Activated CD4-positive, CD25-positive, alpha-beta regulatory T cell treated with anti-CD3 and anti-CD28 coated beads, Interleukin-2, amount 50 U/mL, for 16 hours (primary cell): Measurements from ENCODE around the gene POLR2E.
A peak's percentile ranks its signal among the peaks of the same experiment; 100 is the strongest.

Source experiments
- DNase-seq: peaks from one replicate; pipeline ENCODE4 v3.0.0-alpha.2; 2020; ENCODE audit warnings: low read depth, low spot score

POLR2E gene

GRCh38 chr19:1097810-1098176, 2.6 kb upstream of the POLR2E start:
- DNase-seq, result no peak

- DNase-seq, result no peak
Observed at GRCh38 chr19:1094655-1094977, 559 bp downstream of the POLR2E start.

GRCh38 chr19:1093811-1094553, 1.2 kb downstream of the POLR2E start:
- DNase-seq, result no peak

GRCh38 chr19:1093330-1093729, 1.8 kb downstream of the POLR2E start:
- DNase-seq, result no peak

GRCh38 chr19:1091544-1092175, 3.5 kb downstream of the POLR2E start:
- DNase-seq, result no peak

GRCh38 chr19:1090731-1091543, 4.2 kb downstream of the POLR2E start:
- no peak for DNase-seq

- no peak for DNase-seq
Observed at GRCh38 chr19:1089891-1090290, 5.3 kb downstream of the POLR2E start.

GRCh38 chr19:1089126-1089771, 5.9 kb downstream of the POLR2E start:
- no peak for DNase-seq

- DNase-seq, result no peak
Observed at GRCh38 chr19:1088416-1089010, 6.7 kb downstream of the POLR2E start.

GRCh38 chr19:1087813-1088415, 7.3 kb downstream of the POLR2E start:
- DNase-seq, result no peak

GRCh38 chr19:1086613-1087012, 8.6 kb downstream of the POLR2E start:
- no peak for DNase-seq

GRCh38 chr19:1085676-1086442, 9.3 kb downstream of the POLR2E start:
- no peak for DNase-seq

- DNase-seq, result no peak
Observed at GRCh38 chr19:1085053-1085658, 10.0 kb downstream of the POLR2E start.

- no peak for DNase-seq
Observed at GRCh38 chr19:1084024-1084868, 10.9 kb downstream of the POLR2E start.

GRCh38 chr19:1082928-1083816, 12.0 kb downstream of the POLR2E start:
- no peak for DNase-seq

GRCh38 chr19:1082165-1082927, 12.8 kb downstream of the POLR2E start:
- peak; percentile 61 for DNase-seq
